ENCODE results near the gene SHROOM1. TPM values are rescaled to one million over a fixed set of nuclear protein-coding genes. Genes with fewer than 3 reads are reported as not detected.

SHROOM1 gene
- total and polyA plus RNA-seq, 8 donors: 5.3 to 264 (median 23.2) TPM

DNA sequence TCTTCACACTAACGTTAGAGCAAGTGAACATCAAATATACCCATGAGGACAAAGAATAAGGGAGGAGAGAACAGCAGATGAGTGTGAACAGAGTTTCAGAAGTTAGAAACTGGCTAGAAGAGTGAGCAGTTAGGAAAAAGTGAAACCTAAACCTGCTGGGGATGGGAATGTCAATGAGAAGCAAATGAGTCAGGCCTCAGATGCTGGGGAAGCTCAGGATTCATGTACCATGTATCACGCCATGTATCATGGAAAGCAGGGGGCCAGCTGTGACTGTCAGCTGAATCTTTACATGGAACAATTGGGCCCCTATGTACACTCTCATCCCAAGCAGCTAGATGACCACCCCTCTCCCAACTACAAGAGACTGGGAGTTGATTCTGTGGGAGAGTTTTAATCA, 19.6 kb upstream of the SHROOM1 start:
- intact Hi-C loops (cut with DNase I; ENCODE audit: low total_unique reads): no loop called here
- H3K27me3 ChIP-seq: no peaks in the 10 kb centered on the region
- peak overlapping the region in 2 of 5 donors; percentile 16 to 47 for H3K27ac ChIP-seq
- H3K4me3 ChIP-seq: no peak overlapping the region
- DNase-seq: no peak
- no peaks in the 10 kb centered on the region for H3K9me3 ChIP-seq
- peaks cover 0 to 21% (median 14%) of the 10 kb centered on the region in 4 donors for H3K4me1 ChIP-seq
- no peaks in the 10 kb centered on the region for H3K36me3 ChIP-seq
- 60 to 75% (median 68%) methylated on average over 2 of the region's 2 CpGs for WGBS, 5 donors
- TF ChIP-seq, protein P1, sequence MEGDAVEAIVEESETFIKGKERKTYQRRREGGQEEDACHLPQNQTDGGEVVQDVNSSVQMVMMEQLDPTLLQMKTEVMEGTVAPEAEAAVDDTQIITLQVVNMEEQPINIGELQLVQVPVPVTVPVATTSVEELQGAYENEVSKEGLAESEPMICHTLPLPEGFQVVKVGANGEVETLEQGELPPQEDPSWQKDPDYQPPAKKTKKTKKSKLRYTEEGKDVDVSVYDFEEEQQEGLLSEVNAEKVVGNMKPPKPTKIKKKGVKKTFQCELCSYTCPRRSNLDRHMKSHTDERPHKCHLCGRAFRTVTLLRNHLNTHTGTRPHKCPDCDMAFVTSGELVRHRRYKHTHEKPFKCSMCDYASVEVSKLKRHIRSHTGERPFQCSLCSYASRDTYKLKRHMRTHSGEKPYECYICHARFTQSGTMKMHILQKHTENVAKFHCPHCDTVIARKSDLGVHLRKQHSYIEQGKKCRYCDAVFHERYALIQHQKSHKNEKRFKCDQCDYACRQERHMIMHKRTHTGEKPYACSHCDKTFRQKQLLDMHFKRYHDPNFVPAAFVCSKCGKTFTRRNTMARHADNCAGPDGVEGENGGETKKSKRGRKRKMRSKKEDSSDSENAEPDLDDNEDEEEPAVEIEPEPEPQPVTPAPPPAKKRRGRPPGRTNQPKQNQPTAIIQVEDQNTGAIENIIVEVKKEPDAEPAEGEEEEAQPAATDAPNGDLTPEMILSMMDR (IDR thresholded peaks at IDR 0.05): no peak
- TF ChIP-seq EP300 (IDR thresholded peaks at IDR 0.05): no peak
- no peak for TF ChIP-seq POLR2AphosphoS5 (IDR thresholded peaks at IDR 0.05)
- TF ChIP-seq POLR2A (IDR thresholded peaks at IDR 0.05): no peak

DNA sequence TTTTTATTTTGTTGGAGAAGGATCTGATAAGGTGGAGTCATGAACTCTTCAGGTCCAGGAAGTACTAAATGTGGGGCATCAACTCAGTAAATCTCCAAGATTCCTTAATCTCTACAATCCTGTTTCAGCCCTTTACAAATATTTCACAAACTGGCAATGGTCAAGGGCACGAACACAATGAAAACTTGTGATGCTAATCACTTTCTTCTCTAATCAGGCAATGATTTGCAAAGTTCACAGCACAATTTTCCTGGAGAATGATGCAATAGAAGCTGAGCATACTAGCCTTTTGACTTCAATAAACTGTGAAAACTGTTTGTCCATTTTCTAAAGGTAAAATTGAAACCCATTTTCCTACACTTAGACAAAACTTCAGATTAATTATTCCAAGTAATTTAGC, 18.9 kb upstream of the SHROOM1 start:
- no peak overlapping the region for H3K4me3 ChIP-seq
- no peaks in the 10 kb centered on the region for H3K27me3 ChIP-seq
- WGBS, 5 donors: 18 to 43% (median 28%) methylated on average over 1 of the region's 1 CpG
- no peaks in the 10 kb centered on the region for H3K9me3 ChIP-seq
- no peak for DNase-seq
- H3K4me1 ChIP-seq: peaks cover 0 to 21% (median 14%) of the 10 kb centered on the region in 4 donors
- TF ChIP-seq POLR2AphosphoS5 (IDR thresholded peaks at IDR 0.05): peak in 1 of 3 donors; percentile 64
- TF ChIP-seq EP300 (IDR thresholded peaks at IDR 0.05): no peak
- no peak for TF ChIP-seq POLR2A (IDR thresholded peaks at IDR 0.05)
- TF ChIP-seq, protein P1 (IDR thresholded peaks at IDR 0.05): no peak
- peak overlapping the region in 1 of 5 donors; percentile 47 for H3K27ac ChIP-seq
- intact Hi-C loops (cut with DNase I; ENCODE audit: low total_unique reads): no loop called here
- H3K36me3 ChIP-seq: no peaks in the 10 kb centered on the region

DNA sequence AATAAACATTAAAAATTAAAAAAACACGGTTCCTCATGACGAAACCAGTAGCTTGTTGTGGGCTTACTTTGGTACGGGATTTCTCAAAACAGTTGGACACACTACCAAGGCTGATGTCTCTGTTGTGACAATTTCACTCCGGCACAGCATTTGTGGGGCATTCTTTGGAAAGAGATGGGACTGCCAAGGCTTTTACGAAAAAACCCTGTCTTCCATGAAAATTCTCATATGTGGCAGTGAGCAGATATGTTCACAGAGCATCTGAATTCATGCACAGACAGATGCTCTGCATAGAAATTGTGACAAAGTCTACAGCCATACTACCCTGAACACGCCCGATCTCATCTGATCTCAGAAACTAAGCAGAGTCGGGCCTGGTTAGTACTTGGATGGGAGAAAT, 17.8 kb upstream of the SHROOM1 start:
- no peaks in the 10 kb centered on the region for H3K27me3 ChIP-seq
- no peak overlapping the region for H3K27ac ChIP-seq
- no peaks in the 10 kb centered on the region for H3K9me3 ChIP-seq
- TF ChIP-seq POLR2AphosphoS5 (IDR thresholded peaks at IDR 0.05) (no peak), POLR2A (IDR thresholded peaks at IDR 0.05) (no peak), EP300 (IDR thresholded peaks at IDR 0.05) (no peak)
- TF ChIP-seq, protein P1 (IDR thresholded peaks at IDR 0.05): no peak
- DNase-seq: no peak
- no peak overlapping the region for H3K4me3 ChIP-seq
- intact Hi-C loops (cut with DNase I; ENCODE audit: low total_unique reads): no loop called here
- peaks cover 0 to 20% (median 7%) of the 10 kb centered on the region in 4 donors for H3K4me1 ChIP-seq
- 91 to 97% (median 94%) methylated on average over 8 of the region's 8 CpGs for WGBS, 5 donors
- H3K36me3 ChIP-seq: no peaks in the 10 kb centered on the region

DNA sequence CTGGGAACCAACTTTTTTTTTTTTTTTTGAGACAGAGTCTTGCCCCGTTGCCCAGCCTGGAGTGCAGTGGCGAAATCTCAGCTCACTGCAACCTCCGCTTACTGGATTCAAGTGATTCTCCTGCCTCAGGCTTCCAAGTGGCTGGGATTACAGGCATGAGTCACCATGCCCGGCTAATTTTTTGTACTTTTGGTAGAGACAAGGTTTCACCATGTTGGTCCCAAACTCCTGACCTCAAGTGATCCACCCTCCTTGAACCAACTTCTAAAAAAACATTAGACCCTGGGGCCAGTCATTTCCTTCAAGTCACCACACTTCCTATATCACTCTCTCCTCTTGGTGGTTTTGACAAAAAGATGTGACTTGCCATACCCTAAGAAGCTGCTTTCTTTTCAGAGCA, 10.9 kb upstream of the SHROOM1 start:
- Histone ChIP-seq H3K9me3 (no peaks in the 10 kb centered on the region), H3K27ac (peak overlapping the region in 1 of 5 donors; percentile 92), H3K4me1 (peaks cover 9 to 38% (median 24%) of the 10 kb centered on the region in 4 donors), H3K27me3 (no peaks in the 10 kb centered on the region), H3K36me3 (no peaks in the 10 kb centered on the region), H3K4me3 (no peak overlapping the region)
- TF ChIP-seq EP300 (IDR thresholded peaks at IDR 0.05) (no peak), POLR2AphosphoS5 (IDR thresholded peaks at IDR 0.05) (no peak), POLR2A (IDR thresholded peaks at IDR 0.05) (no peak)
- TF ChIP-seq, protein P1 (IDR thresholded peaks at IDR 0.05): no peak
- DNase-seq: no peak
- 74 to 96% (median 90%) methylated on average over 4 of the region's 4 CpGs for WGBS, 5 donors
- intact Hi-C loops (cut with DNase I; ENCODE audit: low total_unique reads): no loop called here

Data from stomach (tissue), 9 donors.